ENCODE measurements around the gene EWSR1. TPM values are rescaled to one million over a fixed set of nuclear protein-coding genes. Genes with fewer than 3 reads are reported as not detected.

The EWSR1 gene
- total RNA-seq, 1 experiment from 2014 or later, result 462 TPM

- no peaks in the 10 kb centered on the region for H3K9me3 Mint-ChIP-seq
- H4K8ac ChIP-seq (replicated peaks; ENCODE audit: insufficient read length, low read depth, low read length), result no peak overlapping the region
- no peak for TF ChIP-seq CTCF (conservative IDR thresholded peaks at IDR 0.05)
- no peak overlapping the region for H2AK5ac ChIP-seq (ENCODE audit: insufficient read length, low read length)
- peaks cover 0 to 7% of the 10 kb centered on the region in 2 experiments; a peak in 1 of 4 replicates for H3K4me1 Mint-ChIP-seq
- H2AFZ ChIP-seq (ENCODE audit: low read length), result no peak overlapping the region
- no peaks in the 10 kb centered on the region for H3K23me2 ChIP-seq (ENCODE audit: insufficient read length, low read depth, low read length, poor library complexity, severe bottlenecking)
- H4K20me1 ChIP-seq (ENCODE audit: control insufficient read depth, insufficient read depth, insufficient read length), result no peaks in the 10 kb centered on the region
- peaks cover 63 to 99% (median 96%) of the 10 kb centered on the region in 3 experiments for H3K36me3 Mint-ChIP-seq (ENCODE audit: insufficient read depth in 1 of 3, low read depth in 3 of 3)
- WGBS (ENCODE audit: extremely low coverage, insufficient read length, low lambda C conversion rate), result no CpG with 5 or more reads among the region's 5 CpGs
- no peak overlapping the region for H3K9ac ChIP-seq (ENCODE audit: extremely low read depth, insufficient read length, low read length)
- H3K23ac ChIP-seq (ENCODE audit: insufficient read length, low read depth, low read length), result no peak overlapping the region
- H3K79me1 ChIP-seq (ENCODE audit: insufficient read depth, low read depth, low read length, poor library complexity, severe bottlenecking), result no peaks in the 10 kb centered on the region
- no peak overlapping the region for H3K18ac ChIP-seq (ENCODE audit: insufficient read length, low read depth, low read length)
- no peak overlapping the region for H4K91ac ChIP-seq (ENCODE audit: insufficient read length, low read depth, low read length)
- H2BK20ac ChIP-seq (ENCODE audit: low read depth, low read length, poor library complexity, severe bottlenecking), result no peak overlapping the region
- no peak overlapping the region for H3K4me3 Mint-ChIP-seq
- no peak overlapping the region for H3K56ac ChIP-seq (ENCODE audit: insufficient read length, low read depth, low read length)
- no peak overlapping the region for H2BK12ac ChIP-seq (ENCODE audit: insufficient read length, low read depth, low read length)
- 0 out of 7 replicates have a peak overlapping the region, but pooled peaks of 1 of the 3 experiments have one; percentile 44 for H3K27ac Mint-ChIP-seq
- H3K14ac ChIP-seq (ENCODE audit: insufficient read depth, low read length), result no peak overlapping the region
- H3K9me3 ChIP-seq (ENCODE audit: control insufficient read depth, low read depth, low read length), result no peaks in the 10 kb centered on the region
- no peak overlapping the region for H2BK15ac ChIP-seq (ENCODE audit: low read depth, low read length)
- DNase-seq, result no peak
- H3K4ac ChIP-seq (ENCODE audit: low read depth, low read length), result no peak overlapping the region
- H3K4me2 ChIP-seq (ENCODE audit: insufficient read depth, insufficient read length, low read length), result no peak overlapping the region
- H2BK5ac ChIP-seq (ENCODE audit: insufficient read length, low read length), result no peak overlapping the region
- H4K5ac ChIP-seq (ENCODE audit: insufficient read length, low read depth, low read length), result no peak overlapping the region
- H3K4me1 ChIP-seq (ENCODE audit: insufficient read depth, low read length), result no peaks in the 10 kb centered on the region
- H3K27me3 ChIP-seq (ENCODE audit: insufficient read depth, low read length), result no peaks in the 10 kb centered on the region
- H2BK120ac ChIP-seq (ENCODE audit: low read depth, low read length, poor library complexity, severe bottlenecking), result no peak overlapping the region
- H3T11ph ChIP-seq (ENCODE audit: low read length), result no peak overlapping the region
- H3K79me2 ChIP-seq (ENCODE audit: insufficient read depth, low read length), result no peaks in the 10 kb centered on the region
- H3K27me3 Mint-ChIP-seq (ENCODE audit: low read depth), result no peaks in the 10 kb centered on the region
- no peak overlapping the region for H3K27ac ChIP-seq (ENCODE audit: insufficient read length, low read depth, low read length)
These were observed 22.0 kb downstream of the EWSR1 start for GRCh38 chr22:29290061-29290460.
